ENCODE data around the gene TAS2R31.

DNA sequence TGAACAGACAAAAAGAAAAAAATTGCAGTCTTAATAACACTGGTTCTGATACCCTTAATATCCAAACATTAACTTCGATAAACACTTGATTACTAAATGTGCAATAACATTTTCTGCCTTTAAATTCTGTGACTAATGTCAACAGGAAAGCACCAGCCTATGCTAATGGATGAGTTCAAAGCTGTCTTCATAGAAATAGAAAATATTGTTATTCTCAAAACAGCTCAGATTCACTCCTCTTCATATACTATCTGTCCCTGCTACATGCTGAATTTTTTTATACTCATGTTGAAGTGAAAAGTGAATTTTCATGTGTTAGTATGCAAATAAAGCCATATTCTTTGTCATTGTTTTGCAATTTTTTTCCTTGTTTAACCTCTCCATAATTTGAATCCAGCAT is 47.0 kb upstream of the TAS2R31 start:
- no peak for TF ChIP-seq POLR2A (IDR thresholded peaks at IDR 0.05; ENCODE audit: low read depth, low read length)
- TF ChIP-seq, protein P1, sequence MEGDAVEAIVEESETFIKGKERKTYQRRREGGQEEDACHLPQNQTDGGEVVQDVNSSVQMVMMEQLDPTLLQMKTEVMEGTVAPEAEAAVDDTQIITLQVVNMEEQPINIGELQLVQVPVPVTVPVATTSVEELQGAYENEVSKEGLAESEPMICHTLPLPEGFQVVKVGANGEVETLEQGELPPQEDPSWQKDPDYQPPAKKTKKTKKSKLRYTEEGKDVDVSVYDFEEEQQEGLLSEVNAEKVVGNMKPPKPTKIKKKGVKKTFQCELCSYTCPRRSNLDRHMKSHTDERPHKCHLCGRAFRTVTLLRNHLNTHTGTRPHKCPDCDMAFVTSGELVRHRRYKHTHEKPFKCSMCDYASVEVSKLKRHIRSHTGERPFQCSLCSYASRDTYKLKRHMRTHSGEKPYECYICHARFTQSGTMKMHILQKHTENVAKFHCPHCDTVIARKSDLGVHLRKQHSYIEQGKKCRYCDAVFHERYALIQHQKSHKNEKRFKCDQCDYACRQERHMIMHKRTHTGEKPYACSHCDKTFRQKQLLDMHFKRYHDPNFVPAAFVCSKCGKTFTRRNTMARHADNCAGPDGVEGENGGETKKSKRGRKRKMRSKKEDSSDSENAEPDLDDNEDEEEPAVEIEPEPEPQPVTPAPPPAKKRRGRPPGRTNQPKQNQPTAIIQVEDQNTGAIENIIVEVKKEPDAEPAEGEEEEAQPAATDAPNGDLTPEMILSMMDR (conservative IDR thresholded peaks at IDR 0.05; ENCODE audit: low read depth, low read length) = no peak
- no peak for TF ChIP-seq RFX5 (IDR thresholded peaks at IDR 0.05; ENCODE audit: low read depth, low read length)
- no peak for TF ChIP-seq SMC3 (IDR thresholded peaks at IDR 0.05; ENCODE audit: low read depth, low read length)
- TF ChIP-seq CEBPB (IDR thresholded peaks at IDR 0.05; ENCODE audit: low read depth, low read length) = no peak
- TF ChIP-seq MXI1 (IDR thresholded peaks at IDR 0.05; ENCODE audit: borderline replicate concordance, low read depth, low read length) = no peak
- no peak for TF ChIP-seq BHLHE40 (IDR thresholded peaks at IDR 0.05; ENCODE audit: low read depth, low read length)
- TF ChIP-seq ELK1 (IDR thresholded peaks at IDR 0.05; ENCODE audit: borderline replicate concordance, low read depth, low read length) = no peak
- no peak for TF ChIP-seq RAD21 (IDR thresholded peaks at IDR 0.05; ENCODE audit: low read length)
- TF ChIP-seq CHD1 (IDR thresholded peaks at IDR 0.05; ENCODE audit: low read depth, low read length) = no peak
- TF ChIP-seq USF2 (IDR thresholded peaks at IDR 0.05; ENCODE audit: low read depth, low read length) = no peak
- TF ChIP-seq MAZ (IDR thresholded peaks at IDR 0.05; ENCODE audit: borderline replicate concordance, low read depth, low read length) = no peak
- no peak for TF ChIP-seq MAFK (IDR thresholded peaks at IDR 0.05; ENCODE audit: low read depth, low read length)
